HepG2 (cell line): ENCODE data around the gene MTHFS. TPM values are rescaled to one million over a fixed set of nuclear protein-coding genes. Genes with fewer than 3 reads are reported as not detected.

Experiments used
- AGO2 ChIP-seq: fragments of 200-400 bp; formaldehyde crosslinking; optimal IDR thresholded peaks from 2 replicates; pipeline ENCODE3; 2017; ENCODE audit warnings: mild to moderate bottlenecking, low read depth, low read length, moderate library complexity
- ESRRA ChIP-seq: sonication (generic); formaldehyde crosslinking; IDR thresholded peaks from 2 replicates; pipeline ENCODE4 v1.5.1; 2020; ENCODE audit warnings: mild to moderate bottlenecking, low read depth, missing genetic modification reagents
- HOXA7 ChIP-seq: sonication (generic); formaldehyde crosslinking; IDR thresholded peaks from 2 replicates; pipeline ENCODE4 v1.8.1; 2022; ENCODE audit warnings: mild to moderate bottlenecking, missing genetic modification reagents, moderate library complexity
- NAIF1 ChIP-seq: sonication (generic); formaldehyde crosslinking; IDR thresholded peaks from 2 replicates; pipeline ENCODE4 v1.5.0; 2020; ENCODE audit warnings: mild to moderate bottlenecking, missing genetic modification reagents, borderline replicate concordance
- NKX3-1 ChIP-seq: sonication (generic); formaldehyde crosslinking; IDR thresholded peaks from 2 replicates; pipeline ENCODE4 v1.5.0; 2020; ENCODE audit warnings: missing genetic modification reagents
- POGZ ChIP-seq: sonication (generic); formaldehyde crosslinking; IDR thresholded peaks from 2 replicates; pipeline ENCODE4 v1.4.0; 2020; ENCODE audit warnings: mild to moderate bottlenecking, missing genetic modification reagents
- SALL1 ChIP-seq: sonication (generic); formaldehyde crosslinking; IDR thresholded peaks from 2 replicates; pipeline ENCODE4 v1.8.0; 2022; ENCODE audit warnings: mild to moderate bottlenecking, missing genetic modification reagents
- SMAD1 ChIP-seq: sonication (generic); formaldehyde crosslinking; IDR thresholded peaks from 2 replicates; pipeline ENCODE4 v1.4.0; 2020; ENCODE audit warnings: missing genetic modification reagents, low read depth, mild to moderate bottlenecking, borderline replicate concordance
- SRY ChIP-seq: sonication (generic); formaldehyde crosslinking; IDR thresholded peaks from 2 replicates; pipeline ENCODE4 v1.8.0; 2022; ENCODE audit warnings: mild to moderate bottlenecking, missing genetic modification reagents
- TBP ChIP-seq: sonication (generic); formaldehyde crosslinking; IDR thresholded peaks from 2 replicates; pipeline ENCODE4 v1.5.0; 2020; ENCODE audit warnings: missing genetic modification reagents
- TFAP4 ChIP-seq: sonication (generic); IDR thresholded peaks from 2 replicates; pipeline ENCODE4 v1.6.1; 2016; ENCODE audit warnings: low read depth, borderline replicate concordance
- ZBTB7A ChIP-seq: sonication (generic); formaldehyde crosslinking; IDR thresholded peaks from 2 replicates; pipeline ENCODE4 v1.8.0; 2022; ENCODE audit warnings: mild to moderate bottlenecking, missing genetic modification reagents
- ZNF142 ChIP-seq: sonication (generic); formaldehyde crosslinking; IDR thresholded peaks from 2 replicates; pipeline ENCODE4 v1.4.0; 2020; ENCODE audit warnings: missing genetic modification reagents
- ZNF225 ChIP-seq: sonication (generic); formaldehyde crosslinking; IDR thresholded peaks from 2 replicates; pipeline ENCODE4 v1.4.0; 2020; ENCODE audit warnings: mild to moderate bottlenecking, missing genetic modification reagents
- ZNF597 ChIP-seq: sonication (generic); formaldehyde crosslinking; IDR thresholded peaks from 2 replicates; pipeline ENCODE4 v1.5.0; 2020; ENCODE audit warnings: missing genetic modification reagents
- ZNF652 ChIP-seq: IDR thresholded peaks from 2 replicates; pipeline ENCODE4 v1.6.1; 2016; ENCODE audit warnings: low read depth, borderline replicate concordance
- ZNF772 ChIP-seq: sonication (generic); formaldehyde crosslinking; IDR thresholded peaks from 2 replicates; pipeline ENCODE4 v1.5.0; 2020; ENCODE audit warnings: mild to moderate bottlenecking, missing genetic modification reagents
- ZSCAN9 ChIP-seq: IDR thresholded peaks from 2 replicates; pipeline ENCODE4 v1.6.1; 2016; ENCODE audit warnings: borderline replicate concordance
- polyA plus RNA-seq, 8 experiments: library from polyadenylated mRNA; depleted of rRNA in 3 of 8; stranded (reverse) in 7 of 8; unstranded in 1 of 8; fragments of >200 nt; fragmentation: Illumina TruSeq in 4 of 8; extraction: Trizol in 4 of 8; gene quantifications; 2 replicates each; pipeline versions ENCODE4 v1.2.1 to v1.2.3, GENCODE V29; 2011 to 2016; ENCODE audit warnings: low read depth in 4 of 8, missing spikeins in 1 of 8, mixed read lengths in 1 of 8; ENCODE audit not compliant: insufficient read depth in 1 of 8
- total RNA-seq, 5 experiments: library from RNA; depleted of rRNA; stranded (reverse); fragments of >200 nt; fragmentation: Illumina TruSeq; extraction: Trizol; gene quantifications; 2 replicates each; pipeline ENCODE4 v1.2.3, GENCODE V29; 2016; ENCODE audit warnings: low read depth in 1 of 5
- TF ChIP-seq, protein P1 (sequence below): sonication (generic); formaldehyde crosslinking; conservative IDR thresholded peaks from 2 replicates; pipeline ENCODE4 v1.4.0; 2020; ENCODE audit warnings: missing genetic modification reagents
- TF ChIP-seq, protein P2 (sequence below): sonication (generic); formaldehyde crosslinking; conservative IDR thresholded peaks from 2 replicates; pipeline ENCODE4 v1.8.0; 2022; ENCODE audit warnings: low read depth, missing genetic modification reagents

Gene MTHFS
- total and polyA plus RNA-seq, 2 of the 13 experiments (the other 11 are each of a cell fraction or from before 2014, with no cell fraction given) = 37.0 to 49.7 TPM

DNA sequence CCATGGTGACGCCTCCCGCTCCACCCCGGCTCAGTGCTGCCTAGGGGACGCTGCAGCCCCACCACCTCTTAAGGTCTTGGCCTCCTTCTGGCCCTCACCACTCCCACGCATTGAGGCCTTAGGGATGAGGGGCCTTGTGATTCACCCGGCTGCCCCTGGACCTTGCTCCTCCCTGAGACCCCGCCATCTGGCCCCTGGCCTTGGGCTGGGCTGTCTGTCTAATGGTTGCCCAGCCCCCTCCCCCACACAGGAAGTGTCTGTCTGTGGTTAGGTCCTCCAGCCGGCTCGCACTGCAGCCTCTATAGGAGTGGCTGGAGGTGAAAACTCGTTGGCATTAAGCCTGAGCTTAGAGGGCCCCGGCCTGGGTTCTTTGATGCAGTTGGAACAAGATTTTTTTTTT, 21.5 kb upstream of the MTHFS start (continued):
- TF ChIP-seq ZNF142 (CRISPR knock-in tag) = no peak
- TF ChIP-seq ZNF772 (CRISPR knock-in tag) = no peak
- peak; percentile 63 for TF ChIP-seq POGZ
- TF ChIP-seq SRY (CRISPR knock-in tag) = no peak
- no peak for TF ChIP-seq ZNF225 (CRISPR knock-in tag)
- TF ChIP-seq, protein P1, sequence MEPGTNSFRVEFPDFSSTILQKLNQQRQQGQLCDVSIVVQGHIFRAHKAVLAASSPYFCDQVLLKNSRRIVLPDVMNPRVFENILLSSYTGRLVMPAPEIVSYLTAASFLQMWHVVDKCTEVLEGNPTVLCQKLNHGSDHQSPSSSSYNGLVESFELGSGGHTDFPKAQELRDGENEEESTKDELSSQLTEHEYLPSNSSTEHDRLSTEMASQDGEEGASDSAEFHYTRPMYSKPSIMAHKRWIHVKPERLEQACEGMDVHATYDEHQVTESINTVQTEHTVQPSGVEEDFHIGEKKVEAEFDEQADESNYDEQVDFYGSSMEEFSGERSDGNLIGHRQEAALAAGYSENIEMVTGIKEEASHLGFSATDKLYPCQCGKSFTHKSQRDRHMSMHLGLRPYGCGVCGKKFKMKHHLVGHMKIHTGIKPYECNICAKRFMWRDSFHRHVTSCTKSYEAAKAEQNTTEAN (CRISPR knock-in tag) = no peak
- TF ChIP-seq ZBTB7A (CRISPR knock-in tag) = peak; percentile 61; the same call in 1 of the 2 replicates
- no peak for TF ChIP-seq ZNF652 (CRISPR knock-in tag)
- TF ChIP-seq ZSCAN9 (CRISPR knock-in tag) = no peak
- TF ChIP-seq SMAD1 = no peak
- TF ChIP-seq TFAP4 = no peak
- TF ChIP-seq ZNF597 (CRISPR knock-in tag) = no peak
- TF ChIP-seq NKX3-1 (CRISPR knock-in tag) = no peak
- no peak for TF ChIP-seq TBP (CRISPR knock-in tag)
- no peak for TF ChIP-seq ESRRA (CRISPR knock-in tag)
- TF ChIP-seq HOXA7 (CRISPR knock-in tag) = no peak
- TF ChIP-seq, protein P2, sequence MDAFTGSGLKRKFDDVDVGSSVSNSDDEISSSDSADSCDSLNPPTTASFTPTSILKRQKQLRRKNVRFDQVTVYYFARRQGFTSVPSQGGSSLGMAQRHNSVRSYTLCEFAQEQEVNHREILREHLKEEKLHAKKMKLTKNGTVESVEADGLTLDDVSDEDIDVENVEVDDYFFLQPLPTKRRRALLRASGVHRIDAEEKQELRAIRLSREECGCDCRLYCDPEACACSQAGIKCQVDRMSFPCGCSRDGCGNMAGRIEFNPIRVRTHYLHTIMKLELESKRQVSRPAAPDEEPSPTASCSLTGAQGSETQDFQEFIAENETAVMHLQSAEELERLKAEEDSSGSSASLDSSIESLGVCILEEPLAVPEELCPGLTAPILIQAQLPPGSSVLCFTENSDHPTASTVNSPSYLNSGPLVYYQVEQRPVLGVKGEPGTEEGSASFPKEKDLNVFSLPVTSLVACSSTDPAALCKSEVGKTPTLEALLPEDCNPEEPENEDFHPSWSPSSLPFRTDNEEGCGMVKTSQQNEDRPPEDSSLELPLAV (CRISPR knock-in tag) = no peak
- TF ChIP-seq AGO2 = peak; percentile 75
- TF ChIP-seq NAIF1 (CRISPR knock-in tag) = no peak
- TF ChIP-seq SALL1 (CRISPR knock-in tag) = peak; percentile 54; the same call in 1 of the 2 replicates
